Suprapubic skin (tissue), 4 donors: ENCODE results near the gene IL31. TPM values are rescaled to one million over a fixed set of nuclear protein-coding genes. Genes with fewer than 3 reads are reported as not detected.

Experiments
- DNase-seq, 2 donors: peaks; one replicate each; pipeline ENCODE4 v3.0.0-alpha.2; 2019; ENCODE audit warnings: low spot score in 2 of 2
- H3K27ac ChIP-seq: fragments of 200-600 bp; sonication (generic); one replicate; pipeline ENCODE4 v1.5.1; 2019
- H3K27me3 ChIP-seq: fragments of 200-600 bp; sonication (generic); one replicate; pipeline ENCODE4 v1.5.1; 2019
- H3K36me3 ChIP-seq: fragments of 200-600 bp; sonication (generic); one replicate; pipeline ENCODE4 v1.5.1; 2019
- H3K4me1 ChIP-seq: fragments of 200-600 bp; sonication (generic); one replicate; pipeline ENCODE4 v1.5.1; 2019
- H3K4me3 ChIP-seq: fragments of 200-600 bp; sonication (generic); one replicate; pipeline ENCODE4 v1.5.1; 2019; ENCODE audit warnings: mild to moderate bottlenecking
- H3K9me3 ChIP-seq: fragments of 200-600 bp; sonication (generic); one replicate; pipeline ENCODE4 v1.5.1; 2019
- EP300 ChIP-seq: sonication (generic); formaldehyde crosslinking; IDR thresholded peaks from one replicate; pipeline ENCODE4 v1.6.1; 2017; ENCODE audit warnings: antibody characterized with exemption
- POLR2A ChIP-seq, 2 donors: fragments of 450-650 bp; IDR thresholded peaks; one replicate each; pipeline ENCODE4 v1.6.1; 2017; ENCODE audit warnings: antibody characterized with exemption in 2 of 2, mild to moderate bottlenecking in 2 of 2, moderate library complexity in 2 of 2
- POLR2AphosphoS5 ChIP-seq, 3 donors: sonication (generic); formaldehyde crosslinking; IDR thresholded peaks; one replicate each; pipeline ENCODE4 v1.6.1; 2017; ENCODE audit warnings: antibody characterized with exemption in 3 of 3
- WGBS: methylation state at CpG from one replicate; pipeline ENCODE4 v1.1.5; 2018; 5-methylcytosine and 5-hydroxymethylcytosine counted together
- total RNA-seq, 4 donors: library from RNA; depleted of rRNA; stranded (reverse); fragments of >200 nt; gene quantifications; one replicate each; pipeline ENCODE4 v1.1.0, GENCODE V29; 2016
- TF ChIP-seq, protein P1 (sequence below), 2 donors: fragments of 200-600 bp in 1 of 2; fragments of 450-650 bp in 1 of 2; sonication (generic) in 1 of 2; IDR thresholded peaks; one replicate each; pipeline ENCODE4 v1.5.1; 2016 to 2019; ENCODE audit warnings: antibody characterized with exemption in 2 of 2, mild to moderate bottlenecking in 1 of 2, moderate library complexity in 1 of 2

Gene IL31
- total RNA-seq, 4 donors from 2014 or later, result not detected

DNA sequence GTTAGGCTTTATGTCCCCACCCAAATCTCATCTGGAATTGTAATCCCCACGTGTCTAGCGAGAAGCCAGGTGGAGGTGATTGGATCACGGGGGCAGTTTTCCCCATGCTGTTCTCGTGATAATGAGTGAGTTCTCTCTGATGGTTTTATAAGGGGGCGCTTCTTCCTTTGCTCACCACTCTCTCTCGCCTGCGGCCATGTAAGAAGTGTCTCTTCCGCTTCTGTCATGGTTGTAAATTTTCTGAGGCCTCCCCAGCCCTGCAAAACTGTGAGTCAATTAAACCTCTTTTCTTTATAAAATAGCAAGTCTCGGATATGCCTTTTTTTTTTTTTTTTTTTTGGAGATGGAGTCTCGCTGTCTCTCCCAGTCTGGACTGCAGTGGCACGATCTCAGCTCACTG is 13.3 kb downstream of the IL31 start:
- Histone ChIP-seq H3K36me3 (no peaks in the 10 kb centered on the region), H3K27me3 (peaks cover 3% of the 10 kb centered on the region), H3K4me3 (no peak overlapping the region), H3K4me1 (no peaks in the 10 kb centered on the region), H3K9me3 (no peaks in the 10 kb centered on the region), H3K27ac (no peak overlapping the region)
- TF ChIP-seq, protein P1, sequence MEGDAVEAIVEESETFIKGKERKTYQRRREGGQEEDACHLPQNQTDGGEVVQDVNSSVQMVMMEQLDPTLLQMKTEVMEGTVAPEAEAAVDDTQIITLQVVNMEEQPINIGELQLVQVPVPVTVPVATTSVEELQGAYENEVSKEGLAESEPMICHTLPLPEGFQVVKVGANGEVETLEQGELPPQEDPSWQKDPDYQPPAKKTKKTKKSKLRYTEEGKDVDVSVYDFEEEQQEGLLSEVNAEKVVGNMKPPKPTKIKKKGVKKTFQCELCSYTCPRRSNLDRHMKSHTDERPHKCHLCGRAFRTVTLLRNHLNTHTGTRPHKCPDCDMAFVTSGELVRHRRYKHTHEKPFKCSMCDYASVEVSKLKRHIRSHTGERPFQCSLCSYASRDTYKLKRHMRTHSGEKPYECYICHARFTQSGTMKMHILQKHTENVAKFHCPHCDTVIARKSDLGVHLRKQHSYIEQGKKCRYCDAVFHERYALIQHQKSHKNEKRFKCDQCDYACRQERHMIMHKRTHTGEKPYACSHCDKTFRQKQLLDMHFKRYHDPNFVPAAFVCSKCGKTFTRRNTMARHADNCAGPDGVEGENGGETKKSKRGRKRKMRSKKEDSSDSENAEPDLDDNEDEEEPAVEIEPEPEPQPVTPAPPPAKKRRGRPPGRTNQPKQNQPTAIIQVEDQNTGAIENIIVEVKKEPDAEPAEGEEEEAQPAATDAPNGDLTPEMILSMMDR (IDR thresholded peaks at IDR 0.05), result no peak
- TF ChIP-seq POLR2A (IDR thresholded peaks at IDR 0.05), result no peak
- TF ChIP-seq EP300, result no peak
- TF ChIP-seq POLR2AphosphoS5 (IDR thresholded peaks at IDR 0.05), result no peak
- DNase-seq, result no peak
- WGBS, result 69% methylated on average over 11 of the region's 11 CpGs

DNA sequence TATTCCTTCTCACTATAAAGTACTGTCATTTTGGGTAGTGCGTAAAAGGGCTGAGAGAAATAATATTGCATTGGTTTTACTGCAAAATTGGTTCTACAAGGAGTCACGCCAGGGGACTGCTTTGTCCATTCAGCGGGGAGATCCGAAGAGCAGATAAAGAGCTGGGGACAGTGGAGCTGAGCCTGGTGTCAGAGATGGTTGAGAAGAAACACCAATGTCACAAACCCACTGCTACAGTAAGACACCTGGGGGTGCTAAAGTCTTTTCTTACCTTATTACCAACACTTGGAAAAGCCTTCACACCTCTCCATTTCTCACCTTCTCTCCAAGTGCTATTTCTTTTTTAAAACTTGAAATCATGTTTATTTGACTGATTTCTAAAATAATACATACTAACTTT is 14.1 kb downstream of the IL31 start:
- H3K27me3 ChIP-seq, result peaks cover 3% of the 10 kb centered on the region
- H3K4me3 ChIP-seq, result no peak overlapping the region
- no peaks in the 10 kb centered on the region for H3K36me3 ChIP-seq
- WGBS, result 77% methylated on average over 4 of the region's 4 CpGs
- H3K9me3 ChIP-seq, result no peaks in the 10 kb centered on the region
- no peak overlapping the region for H3K27ac ChIP-seq
- H3K4me1 ChIP-seq, result no peaks in the 10 kb centered on the region
- no peak for DNase-seq
- TF ChIP-seq, protein P1 (IDR thresholded peaks at IDR 0.05), result no peak
- TF ChIP-seq EP300 (no peak), POLR2AphosphoS5 (IDR thresholded peaks at IDR 0.05) (no peak), POLR2A (IDR thresholded peaks at IDR 0.05) (no peak)

DNA sequence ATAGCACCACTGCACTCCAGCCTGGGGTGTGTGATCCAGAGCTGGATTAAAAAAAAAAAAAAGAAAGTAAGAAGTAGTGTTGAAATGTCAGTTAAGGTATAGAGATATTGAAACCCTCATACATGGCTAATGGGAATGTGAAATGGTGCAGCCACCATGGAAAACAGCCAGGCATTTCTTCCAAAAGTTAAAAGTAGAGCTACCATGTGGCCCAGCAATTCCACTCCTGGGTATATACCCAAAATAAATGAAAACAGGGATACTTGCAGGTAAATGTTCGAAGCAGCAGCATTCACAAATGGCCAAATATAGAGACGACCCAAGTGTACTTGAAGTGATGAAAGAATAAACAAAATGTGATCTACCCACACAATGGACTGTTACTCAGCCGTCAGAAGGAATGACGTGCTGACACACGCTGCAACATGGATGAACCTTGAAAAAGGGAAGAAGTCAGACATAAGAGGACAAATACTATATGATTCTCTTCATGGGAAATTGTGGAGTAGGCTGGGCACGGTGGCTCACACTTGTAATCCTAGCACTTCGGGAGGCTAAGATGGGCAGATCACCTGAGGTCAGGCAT is 15.2 kb downstream of the IL31 start:
- Histone ChIP-seq H3K36me3 (no peaks in the 10 kb centered on the region), H3K4me1 (no peaks in the 10 kb centered on the region), H3K27me3 (peaks cover 3% of the 10 kb centered on the region), H3K4me3 (no peak overlapping the region), H3K9me3 (no peaks in the 10 kb centered on the region), H3K27ac (no peak overlapping the region)
- 87% methylated on average over 7 of the region's 7 CpGs for WGBS
- DNase-seq, result no peak
- TF ChIP-seq POLR2A (IDR thresholded peaks at IDR 0.05) (no peak), POLR2AphosphoS5 (IDR thresholded peaks at IDR 0.05) (no peak), EP300 (no peak)
- TF ChIP-seq, protein P1 (IDR thresholded peaks at IDR 0.05), result no peak

DNA sequence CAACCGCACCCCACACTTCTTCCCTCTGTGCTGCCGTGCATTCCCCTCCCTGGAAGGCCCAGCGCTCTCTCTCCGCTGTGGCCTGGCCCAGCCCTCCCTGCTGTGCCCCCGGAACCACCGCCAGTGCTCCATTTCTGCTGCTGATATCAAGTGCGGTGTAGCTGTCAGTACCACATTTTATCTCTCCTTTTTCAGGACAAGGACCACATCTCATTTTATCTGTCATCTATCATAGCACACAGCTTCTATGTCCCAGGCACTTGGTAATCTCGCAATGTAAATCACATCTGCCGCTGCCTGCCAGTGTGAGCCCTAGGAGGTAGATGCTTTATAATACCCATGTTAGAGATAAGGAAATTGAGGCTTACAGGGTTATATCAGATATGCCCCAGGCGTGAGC is 18.3 kb downstream of the IL31 start:
- TF ChIP-seq EP300, result no peak
- TF ChIP-seq POLR2AphosphoS5 (IDR thresholded peaks at IDR 0.05), result no peak
- no peak for TF ChIP-seq POLR2A (IDR thresholded peaks at IDR 0.05)

DNA sequence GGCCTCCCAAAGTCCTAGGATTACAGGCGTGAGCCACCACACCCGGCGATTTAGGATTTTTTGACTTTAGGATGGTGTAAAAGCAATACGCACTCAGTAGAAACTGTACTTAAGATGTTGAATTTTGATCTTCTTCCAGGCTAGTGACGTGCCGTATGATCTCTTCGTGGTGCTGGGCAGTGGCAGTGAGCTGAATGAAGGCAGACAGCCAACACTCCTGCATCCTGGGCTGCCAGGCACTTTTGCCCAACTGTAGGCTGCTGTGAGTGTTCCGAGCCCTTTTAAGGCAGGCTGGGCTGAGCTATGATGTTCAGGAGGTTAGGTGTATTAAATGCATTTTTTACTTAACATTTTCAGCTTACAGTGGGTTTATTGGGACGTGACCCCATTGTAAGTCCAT is 21.3 kb downstream of the IL31 start:
- no peaks in the 10 kb centered on the region for H3K36me3 ChIP-seq
- no peaks in the 10 kb centered on the region for H3K9me3 ChIP-seq
- H3K27ac ChIP-seq, result no peak overlapping the region
- no peaks in the 10 kb centered on the region for H3K4me1 ChIP-seq
- no peak for DNase-seq
- WGBS, result 81% methylated on average over 9 of the region's 9 CpGs
- H3K4me3 ChIP-seq, result no peak overlapping the region
- no peaks in the 10 kb centered on the region for H3K27me3 ChIP-seq
- TF ChIP-seq EP300 (no peak), POLR2A (IDR thresholded peaks at IDR 0.05) (no peak), POLR2AphosphoS5 (IDR thresholded peaks at IDR 0.05) (no peak)
- TF ChIP-seq, protein P1 (IDR thresholded peaks at IDR 0.05), result no peak

More for the DNA sequence above, 18.3 kb downstream of the IL31 start:
- Histone ChIP-seq H3K4me3 (no peak overlapping the region), H3K27ac (no peak overlapping the region), H3K9me3 (no peaks in the 10 kb centered on the region), H3K4me1 (no peaks in the 10 kb centered on the region), H3K27me3 (no peaks in the 10 kb centered on the region), H3K36me3 (no peaks in the 10 kb centered on the region)
- DNase-seq, result no peak
- 85% methylated on average over 10 of the region's 10 CpGs for WGBS
